Chondrocyte (in vitro differentiated cells): Measurements from ENCODE around the gene GPRC5D. TPM values are rescaled to one million over a fixed set of nuclear protein-coding genes. Genes with fewer than 3 reads are reported as not detected.

Experiments
- DNase-seq: peaks from one replicate; pipeline ENCODE4 v3.0.0; 2021; ENCODE audit warnings: mixed read lengths, low spot score
- H3K27ac Mint-ChIP-seq: one replicate; pipeline ENCODE4 v1.8.0; 2021; ENCODE audit warnings: mild to moderate bottlenecking, moderate library complexity, mixed read lengths; ENCODE audit not compliant: unreplicated experiment
- H3K27me3 Mint-ChIP-seq: 2 replicates; pipeline ENCODE4 v1.8.0; 2021; ENCODE audit warnings: low read depth, mixed read lengths
- H3K36me3 Mint-ChIP-seq: 2 replicates; pipeline ENCODE4 v1.8.0; 2021; ENCODE audit warnings: low read depth, mixed read lengths
- H3K4me1 Mint-ChIP-seq: 2 replicates; pipeline ENCODE4 v1.8.0; 2021; ENCODE audit warnings: low read depth, mild to moderate bottlenecking, mixed read lengths
- H3K4me3 Mint-ChIP-seq: one replicate; pipeline ENCODE4 v1.8.0; 2021; ENCODE audit warnings: mild to moderate bottlenecking, moderate library complexity, mixed read lengths; ENCODE audit not compliant: unreplicated experiment
- H3K9me3 Mint-ChIP-seq: 2 replicates; pipeline ENCODE4 v1.8.0; 2021; ENCODE audit warnings: low read depth, mixed read lengths
- total RNA-seq: library from RNA; stranded (reverse); gene quantifications from 3 replicates; pipeline ENCODE4 v1.2.1, GENCODE V29; 2021
- TF ChIP-seq, protein P1 (sequence below): fragments of 200-600 bp; sonication (generic); IDR thresholded peaks from 2 replicates; pipeline ENCODE4 v1.5.0; 2021; ENCODE audit warnings: antibody characterized with exemption, mild to moderate bottlenecking, moderate library complexity

GPRC5D gene
- total RNA-seq, 1 donor from 2014 or later = not detected

DNA sequence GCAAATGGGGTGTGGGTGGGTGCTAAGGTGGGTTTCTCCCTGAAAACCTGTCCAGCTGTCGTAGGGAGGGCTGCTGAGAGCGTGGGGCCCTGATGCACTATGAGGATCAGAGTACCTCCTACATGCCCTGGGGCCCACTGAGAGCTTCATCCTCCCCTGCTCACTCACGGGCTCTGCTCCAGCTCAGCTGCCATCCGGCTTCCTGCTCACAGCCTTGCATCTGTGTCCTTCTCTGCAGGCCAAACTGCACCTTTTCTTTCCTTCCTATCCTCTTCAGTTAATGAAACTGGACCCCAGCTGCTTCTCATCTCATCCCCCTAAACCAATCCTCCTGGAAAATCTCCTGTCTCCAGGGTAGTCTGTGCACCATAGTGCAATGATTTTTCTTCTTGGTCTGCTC lies 22.2 kb upstream of the GPRC5D start:
- no peak for DNase-seq
- no peaks in the 10 kb centered on the region for H3K27me3 Mint-ChIP-seq
- H3K36me3 Mint-ChIP-seq = peaks cover 39% of the 10 kb centered on the region
- H3K9me3 Mint-ChIP-seq = peaks cover 11% of the 10 kb centered on the region
- H3K27ac Mint-ChIP-seq = no peak overlapping the region
- no peak overlapping the region for H3K4me3 Mint-ChIP-seq
- peaks cover 27% of the 10 kb centered on the region for H3K4me1 Mint-ChIP-seq
- TF ChIP-seq, protein P1, sequence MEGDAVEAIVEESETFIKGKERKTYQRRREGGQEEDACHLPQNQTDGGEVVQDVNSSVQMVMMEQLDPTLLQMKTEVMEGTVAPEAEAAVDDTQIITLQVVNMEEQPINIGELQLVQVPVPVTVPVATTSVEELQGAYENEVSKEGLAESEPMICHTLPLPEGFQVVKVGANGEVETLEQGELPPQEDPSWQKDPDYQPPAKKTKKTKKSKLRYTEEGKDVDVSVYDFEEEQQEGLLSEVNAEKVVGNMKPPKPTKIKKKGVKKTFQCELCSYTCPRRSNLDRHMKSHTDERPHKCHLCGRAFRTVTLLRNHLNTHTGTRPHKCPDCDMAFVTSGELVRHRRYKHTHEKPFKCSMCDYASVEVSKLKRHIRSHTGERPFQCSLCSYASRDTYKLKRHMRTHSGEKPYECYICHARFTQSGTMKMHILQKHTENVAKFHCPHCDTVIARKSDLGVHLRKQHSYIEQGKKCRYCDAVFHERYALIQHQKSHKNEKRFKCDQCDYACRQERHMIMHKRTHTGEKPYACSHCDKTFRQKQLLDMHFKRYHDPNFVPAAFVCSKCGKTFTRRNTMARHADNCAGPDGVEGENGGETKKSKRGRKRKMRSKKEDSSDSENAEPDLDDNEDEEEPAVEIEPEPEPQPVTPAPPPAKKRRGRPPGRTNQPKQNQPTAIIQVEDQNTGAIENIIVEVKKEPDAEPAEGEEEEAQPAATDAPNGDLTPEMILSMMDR = no peak

DNA sequence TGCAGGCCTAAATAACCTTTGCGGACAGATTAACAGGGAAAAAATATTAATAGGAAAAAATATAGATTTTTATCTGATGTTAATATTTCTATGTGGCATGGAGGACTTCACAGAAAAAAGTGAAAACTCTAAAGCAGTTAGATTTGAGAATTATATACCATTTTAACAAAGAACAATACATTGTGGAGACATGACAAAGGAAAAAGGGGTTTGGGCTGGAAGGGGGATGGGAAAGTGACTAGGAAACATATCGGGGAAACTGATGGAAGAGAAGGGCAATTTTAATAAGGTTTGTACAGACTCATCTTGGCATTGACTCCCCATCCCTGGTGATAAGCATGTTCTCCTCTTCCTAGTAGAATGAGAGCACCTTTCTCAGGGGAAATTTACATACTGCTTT lies 21.0 kb upstream of the GPRC5D start:
- no peak for DNase-seq
- H3K4me1 Mint-ChIP-seq = peaks cover 27% of the 10 kb centered on the region
- H3K27me3 Mint-ChIP-seq = no peaks in the 10 kb centered on the region
- H3K9me3 Mint-ChIP-seq = peaks cover 11% of the 10 kb centered on the region
- H3K36me3 Mint-ChIP-seq = peaks cover 42% of the 10 kb centered on the region
- TF ChIP-seq, protein P1 = no peak
- H3K27ac Mint-ChIP-seq = no peak overlapping the region
- no peak overlapping the region for H3K4me3 Mint-ChIP-seq

DNA sequence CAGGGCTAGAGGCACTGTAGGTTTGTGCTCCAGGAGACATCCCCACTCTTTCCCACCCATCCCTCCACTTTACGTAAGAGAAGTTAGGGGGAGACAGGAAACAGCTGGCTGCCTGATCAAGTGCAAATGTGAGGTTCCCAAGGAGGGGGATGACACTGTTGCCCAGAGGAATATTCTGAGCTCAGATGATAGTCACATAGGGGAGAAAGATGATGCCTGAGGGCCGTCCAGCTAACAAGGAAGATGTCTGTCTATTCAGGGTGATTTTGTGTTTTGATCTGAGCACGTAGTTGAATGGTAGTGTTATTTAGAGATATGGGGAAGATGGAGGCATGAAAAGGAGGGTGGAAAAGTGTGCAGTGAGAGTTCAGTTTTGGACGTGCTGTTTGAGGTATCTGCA lies 13.9 kb upstream of the GPRC5D start:
- Mint-ChIP-seq H3K36me3 (peaks cover 12% of the 10 kb centered on the region), H3K4me1 (no peaks in the 10 kb centered on the region), H3K9me3 (peaks cover 6% of the 10 kb centered on the region), H3K27ac (no peak overlapping the region), H3K4me3 (no peak overlapping the region), H3K27me3 (no peaks in the 10 kb centered on the region)
- TF ChIP-seq, protein P1 = no peak
- no peak for DNase-seq

DNA sequence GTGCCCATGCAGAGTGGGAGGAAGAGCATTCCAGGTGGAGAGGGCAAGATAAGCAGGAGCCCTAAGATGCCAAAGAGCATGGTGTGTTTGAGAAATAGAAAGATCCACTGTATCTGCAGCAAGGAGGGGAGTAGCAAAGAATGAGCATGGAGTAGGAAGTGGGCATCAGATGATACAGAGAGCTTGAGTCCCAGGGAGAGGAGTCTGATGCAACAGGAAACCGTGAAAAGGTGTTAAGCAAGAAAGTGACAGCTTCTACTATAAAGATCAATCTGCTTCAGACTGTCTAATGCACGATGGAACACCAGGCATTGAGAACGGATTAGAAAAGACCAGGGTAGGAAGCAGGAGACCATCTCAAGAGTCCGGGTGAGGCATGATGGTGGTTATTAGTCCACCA lies 12.3 kb upstream of the GPRC5D start:
- no peak overlapping the region for H3K4me3 Mint-ChIP-seq
- no peaks in the 10 kb centered on the region for H3K27me3 Mint-ChIP-seq
- TF ChIP-seq, protein P1 = no peak
- peaks cover 11% of the 10 kb centered on the region for H3K36me3 Mint-ChIP-seq
- no peak for DNase-seq
- H3K4me1 Mint-ChIP-seq = no peaks in the 10 kb centered on the region
- H3K9me3 Mint-ChIP-seq = peaks cover 6% of the 10 kb centered on the region
- no peak overlapping the region for H3K27ac Mint-ChIP-seq

DNA sequence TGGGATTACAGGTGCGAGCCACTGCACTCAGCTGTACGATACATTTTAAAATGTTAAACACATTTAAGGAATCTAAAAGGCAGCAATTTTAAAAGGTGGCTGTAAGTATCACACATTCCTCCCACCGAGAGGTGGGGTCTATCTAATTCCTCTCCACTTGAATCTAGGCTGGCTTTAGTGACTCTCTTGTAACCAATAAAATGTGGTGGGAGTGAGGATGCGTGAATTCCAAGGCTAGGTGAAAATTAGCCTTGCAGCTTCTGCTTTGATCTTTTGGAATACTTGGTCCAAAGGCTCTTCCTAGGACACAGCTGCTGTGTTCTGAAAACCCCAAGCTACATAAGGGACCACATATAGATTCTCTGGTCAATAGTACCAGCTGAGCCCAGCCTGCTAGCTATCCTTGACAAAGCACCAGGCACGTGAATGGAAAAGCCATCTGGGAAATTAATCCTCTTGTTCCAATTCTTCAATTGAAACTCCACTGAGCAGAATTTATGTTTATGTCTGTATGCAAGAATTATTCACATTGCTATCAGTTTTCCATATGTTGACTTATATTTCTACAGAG lies 8.8 kb upstream of the GPRC5D start:
- H3K4me1 Mint-ChIP-seq = no peaks in the 10 kb centered on the region
- TF ChIP-seq, protein P1 = no peak
- no peak overlapping the region for H3K27ac Mint-ChIP-seq
- no peaks in the 10 kb centered on the region for H3K36me3 Mint-ChIP-seq
- no peak overlapping the region for H3K4me3 Mint-ChIP-seq
- no peaks in the 10 kb centered on the region for H3K27me3 Mint-ChIP-seq
- H3K9me3 Mint-ChIP-seq = peaks cover 6% of the 10 kb centered on the region
- no peak for DNase-seq
